Neural cell (in vitro differentiated cells): ENCODE data around the gene CABLES1. TPM values are rescaled to one million over a fixed set of nuclear protein-coding genes. Genes with fewer than 3 reads are reported as not detected.

Experiments
- H2AFZ ChIP-seq: fragments of 200-600, 300-800 bp; sonication (generic), shearing (Covaris generic); 2 replicates; pipeline ENCODE4 v1.6.0; 2014; ENCODE audit warnings: low read depth, mild to moderate bottlenecking, antibody characterized with exemption, low read length, moderate library complexity
- H3F3A ChIP-seq: fragments of 200-600 bp; shearing (Covaris generic); 2 replicates; pipeline ENCODE4 v1.6.1; 2016; ENCODE audit warnings: mild to moderate bottlenecking, moderate library complexity, mixed read lengths, antibody characterized with exemption, low read length; ENCODE audit not compliant: insufficient read depth, poor library complexity, severe bottlenecking
- H3K27ac ChIP-seq: fragments of 200-600, 300-800 bp; sonication (generic), shearing (Covaris generic); 2 replicates; pipeline ENCODE4 v1.5.1; 2014; ENCODE audit warnings: mild to moderate bottlenecking, low read length, moderate library complexity
- H3K27me3 ChIP-seq: fragments of 300-800, 200-600 bp; sonication (generic), shearing (Covaris generic); 2 replicates; pipeline ENCODE4 v1.6.0; 2014; ENCODE audit warnings: mild to moderate bottlenecking, low read depth, low read length, moderate library complexity; ENCODE audit not compliant: insufficient read depth
- H3K36me3 ChIP-seq: fragments of 300-800, 200-600 bp; sonication (generic), shearing (Covaris generic); 2 replicates; pipeline ENCODE4 v1.5.1; 2014; ENCODE audit warnings: mild to moderate bottlenecking, antibody characterized with exemption, low read length, moderate library complexity; ENCODE audit not compliant: insufficient read depth
- H3K4me2 ChIP-seq: fragments of 300-800, 200-600 bp; sonication (generic), shearing (Covaris generic); 2 replicates; pipeline ENCODE4 v1.6.0; 2014; ENCODE audit warnings: mild to moderate bottlenecking, low read length
- H3K4me3 ChIP-seq: fragments of 300-800, 200-600 bp; sonication (generic), shearing (Covaris generic); 2 replicates; pipeline ENCODE4 v1.5.1; 2014; ENCODE audit warnings: mild to moderate bottlenecking, low read length, moderate library complexity
- H3K79me2 ChIP-seq: fragments of 200-600 bp; shearing (Covaris generic); replicated peaks from 2 replicates; pipeline ENCODE4 v1.6.0; 2014; ENCODE audit warnings: mild to moderate bottlenecking, low read length, moderate library complexity; ENCODE audit not compliant: insufficient read depth
- H3K9ac ChIP-seq: fragments of 300-800, 200-600 bp; sonication (generic), shearing (Covaris generic); 2 replicates; pipeline ENCODE4 v1.6.1; 2016; ENCODE audit warnings: mild to moderate bottlenecking, low read length, mixed read lengths
- H3K9me2 ChIP-seq: fragments of 200-600 bp; shearing (Covaris generic); 2 replicates; pipeline ENCODE4 v1.6.1; 2016; ENCODE audit warnings: mild to moderate bottlenecking, low read length, mixed read lengths; ENCODE audit not compliant: insufficient read depth
- H3K9me3 ChIP-seq: fragments of 200-600, 300-800 bp; sonication (generic), shearing (Covaris generic); 2 replicates; pipeline ENCODE4 v1.6.1; 2016; ENCODE audit warnings: mild to moderate bottlenecking, mixed run types, low read length, moderate library complexity, mixed read lengths
- H4K20me1 ChIP-seq: fragments of 200-600 bp; shearing (Covaris generic); 2 replicates; pipeline ENCODE4 v1.6.1; 2016; ENCODE audit warnings: mild to moderate bottlenecking, mixed run types; ENCODE audit not compliant: insufficient read depth
- CTCF ChIP-seq: fragments of 450-650 bp; IDR thresholded peaks from 2 replicates; pipeline ENCODE4 v1.5.1; 2014; ENCODE audit warnings: antibody characterized with exemption, mild to moderate bottlenecking, moderate library complexity; ENCODE audit not compliant: poor library complexity, severe bottlenecking
- EP300 ChIP-seq: fragments of 450-650 bp; conservative IDR thresholded peaks from 2 replicates; pipeline ENCODE4 v1.6.1; 2014; ENCODE audit warnings: antibody characterized with exemption, mild to moderate bottlenecking, moderate library complexity; ENCODE audit not compliant: poor library complexity, severe bottlenecking
- EZH2 ChIP-seq: fragments of 200-600, 300-800 bp; shearing (Covaris generic), sonication (generic); IDR thresholded peaks from 2 replicates; pipeline ENCODE4 v1.6.1; 2014; ENCODE audit warnings: antibody characterized with exemption, low read length, borderline replicate concordance, mild to moderate bottlenecking; ENCODE audit not compliant: insufficient read depth, poor library complexity, severe bottlenecking
- MXI1 ChIP-seq: fragments of 450-650 bp; conservative IDR thresholded peaks from 2 replicates; pipeline ENCODE4 v1.6.1; 2014; ENCODE audit warnings: antibody characterized with exemption, mild to moderate bottlenecking; ENCODE audit not compliant: poor library complexity, severe bottlenecking
- POLR2AphosphoS5 ChIP-seq: IDR thresholded peaks from 2 replicates; pipeline ENCODE4 v1.6.1; 2012
- RAD21 ChIP-seq: fragments of 450-650 bp; conservative IDR thresholded peaks from 2 replicates; pipeline ENCODE4 v1.6.1; 2014; ENCODE audit warnings: antibody characterized with exemption, mild to moderate bottlenecking, moderate library complexity
- REST ChIP-seq: IDR thresholded peaks from 2 replicates; pipeline ENCODE4 v1.6.1; 2012; ENCODE audit warnings: borderline replicate concordance
- SMC3 ChIP-seq: fragments of 450-650 bp; conservative IDR thresholded peaks from 2 replicates; pipeline ENCODE4 v1.6.1; 2014; ENCODE audit warnings: antibody characterized with exemption, mild to moderate bottlenecking, moderate library complexity; ENCODE audit not compliant: poor library complexity
- TAF1 ChIP-seq: IDR thresholded peaks from 2 replicates; pipeline ENCODE4 v1.6.1; 2012; ENCODE audit warnings: low read depth
- polyA plus RNA-seq: library from polyadenylated mRNA; depleted of rRNA; stranded (reverse); fragments of >200 nt; gene quantifications from 2 replicates; pipeline ENCODE4 v1.2.3, GENCODE V29; 2014

The CABLES1 gene
- polyA plus RNA-seq, 1 donor from 2014 or later, result 1.4 TPM

GRCh38 chr18:23163786-23164533, 28.7 kb downstream of the CABLES1 start:
- no peak overlapping the region for H3K27ac ChIP-seq

More at GRCh38 chr18:23163786-23164533, 28.7 kb downstream of the CABLES1 start:
- Histone ChIP-seq H3K79me2 (no peaks in the 10 kb centered on the region), H3K9me2 (no peaks in the 10 kb centered on the region), H3K4me3 (no peak overlapping the region), H3K4me2 (no peak overlapping the region), H3F3A (no peaks in the 10 kb centered on the region), H3K9ac (no peak overlapping the region), H2AFZ (no peak overlapping the region), H3K27me3 (no peaks in the 10 kb centered on the region), H4K20me1 (no peaks in the 10 kb centered on the region), H3K36me3 (no peaks in the 10 kb centered on the region), H3K9me3 (no peaks in the 10 kb centered on the region)
- TF ChIP-seq TAF1 (no peak), POLR2AphosphoS5 (no peak), EP300 (no peak), REST (no peak), SMC3 (no peak), MXI1 (no peak), RAD21 (no peak), CTCF (no peak), EZH2 (no peak)
